HepG2 (cell line): Measurements from ENCODE around the gene PPM1G. TPM values are rescaled to one million over a fixed set of nuclear protein-coding genes. Genes with fewer than 3 reads are reported as not detected.

Experiments
- CEBPZ ChIP-seq: IDR thresholded peaks from 2 replicates; pipeline ENCODE4 v1.6.1; 2012; ENCODE audit warnings: low read length, improper control_type of control experiment
- CREM ChIP-seq, 2 experiments: sonication (generic) in 1 of 2; formaldehyde crosslinking in 1 of 2; IDR thresholded peaks; 2 replicates each; pipeline versions ENCODE4 v1.4.0 to v1.6.1; 2016 to 2020; ENCODE audit warnings: antibody characterized with exemption in 1 of 2, mild to moderate bottlenecking in 1 of 2, missing genetic modification reagents in 1 of 2
- EHMT2 ChIP-seq: fragments of 200-600 bp; sonication (generic); IDR thresholded peaks from 2 replicates; pipeline ENCODE4 v1.7.0; 2017; ENCODE audit warnings: antibody characterized with exemption, low read depth, low read length, borderline replicate concordance
- MBNL3 ChIP-seq: fragments of 250-450 bp; sonication (Bioruptor Pico); conservative IDR thresholded peaks from 2 replicates; pipeline ENCODE4 v1.8.0; 2022; ENCODE audit warnings: mild to moderate bottlenecking, inconsistent platforms
- RFX3 ChIP-seq: IDR thresholded peaks from 2 replicates; pipeline ENCODE4 v1.6.1; 2016; ENCODE audit warnings: missing biosample characterization, missing genetic modification reagents
- TARDBP ChIP-seq: sonication (generic); formaldehyde crosslinking; IDR thresholded peaks from 2 replicates; pipeline ENCODE4 v1.8.0; 2022; ENCODE audit warnings: mild to moderate bottlenecking, missing genetic modification reagents
- THRA ChIP-seq: sonication (generic); formaldehyde crosslinking; IDR thresholded peaks from 2 replicates; pipeline ENCODE4 v1.4.0; 2020; ENCODE audit warnings: missing genetic modification reagents, borderline replicate concordance
- TRIM22 ChIP-seq: fragments of 450-650 bp; IDR thresholded peaks from 2 replicates; pipeline ENCODE4 v1.6.1; 2017
- ZNF124 ChIP-seq: sonication (generic); formaldehyde crosslinking; IDR thresholded peaks from 2 replicates; pipeline ENCODE4 v1.4.0; 2020; ENCODE audit warnings: missing genetic modification reagents
- ZNF354B ChIP-seq: sonication (generic); formaldehyde crosslinking; IDR thresholded peaks from 2 replicates; pipeline ENCODE4 v1.8.0; 2022; ENCODE audit warnings: mild to moderate bottlenecking, missing genetic modification reagents
- ZNF567 ChIP-seq: sonication (generic); formaldehyde crosslinking; IDR thresholded peaks from 2 replicates; pipeline ENCODE4 v1.8.1; 2023; ENCODE audit warnings: mild to moderate bottlenecking, missing genetic modification reagents, borderline replicate concordance
- ZNF644 ChIP-seq: IDR thresholded peaks from 2 replicates; pipeline ENCODE4 v1.6.1; 2016; ENCODE audit warnings: low read depth
- ZNF687 ChIP-seq: sonication (generic); formaldehyde crosslinking; IDR thresholded peaks from 2 replicates; pipeline ENCODE4 v1.5.1; 2020; ENCODE audit warnings: mild to moderate bottlenecking, missing genetic modification reagents, moderate library complexity
- ZNF770 ChIP-seq: sonication (generic); formaldehyde crosslinking; IDR thresholded peaks from 2 replicates; pipeline ENCODE4 v1.5.0; 2020; ENCODE audit warnings: mild to moderate bottlenecking, missing genetic modification reagents
- ZNF781 ChIP-seq: sonication (generic); formaldehyde crosslinking; IDR thresholded peaks from 2 replicates; pipeline ENCODE4 v1.5.1; 2020; ENCODE audit warnings: borderline replicate concordance, mild to moderate bottlenecking, missing genetic modification reagents; ENCODE audit errors: not compliant biosample characterization
- polyA plus RNA-seq, 8 experiments: library from polyadenylated mRNA; depleted of rRNA in 3 of 8; stranded (reverse) in 7 of 8; unstranded in 1 of 8; fragments of >200 nt; fragmentation: Illumina TruSeq in 4 of 8; extraction: Trizol in 4 of 8; gene quantifications; 2 replicates each; pipeline versions ENCODE4 v1.2.1 to v1.2.3, GENCODE V29; 2011 to 2016; ENCODE audit warnings: low read depth in 4 of 8, missing spikeins in 1 of 8, mixed read lengths in 1 of 8; ENCODE audit not compliant: insufficient read depth in 1 of 8
- total RNA-seq, 5 experiments: library from RNA; depleted of rRNA; stranded (reverse); fragments of >200 nt; fragmentation: Illumina TruSeq; extraction: Trizol; gene quantifications; 2 replicates each; pipeline ENCODE4 v1.2.3, GENCODE V29; 2016; ENCODE audit warnings: low read depth in 1 of 5

PPM1G gene
- total and polyA plus RNA-seq, 2 of the 13 experiments (the other 11 are each of a cell fraction or from before 2014, with no cell fraction given), result 58.2 to 213 TPM

- TF ChIP-seq ZNF124 (peak; percentile 95; the same call in 1 of the 2 replicates), MBNL3 (CRISPR knock-in tag) (no peak), ZNF354B (CRISPR knock-in tag) (no peak; the same call in none of the 2 replicates), RFX3 (CRISPR knock-in tag) (no peak), CREM (IDR thresholded peaks at IDR 0.05) (peak; percentile 99), CREM (CRISPR knock-in tag; IDR thresholded peaks at IDR 0.05) (no peak; the same call in 1 of the 2 replicates), ZNF687 (CRISPR knock-in tag) (peak; percentile 93), ZNF770 (CRISPR knock-in tag) (peak; percentile 92), ZNF781 (CRISPR knock-in tag) (no peak), CEBPZ (no peak), TRIM22 (no peak), THRA (CRISPR knock-in tag) (peak; percentile 50), ZNF644 (CRISPR knock-in tag) (no peak), TARDBP (CRISPR knock-in tag) (peak; percentile 98), EHMT2 (no peak; the same call in 1 of the 2 replicates), ZNF567 (peak; percentile 99)
Measured at GRCh38 chr2:27370026-27370815, 39.2 kb downstream of the PPM1G start, which contains the start of the genes EIF2B4 and SNX17 (continued).
